Stimulated activated CD4-positive, alpha-beta T cell treated with anti-CD3 and anti-CD28 coated beads, Interleukin-15, amount 100 ng/mL, for 48 hours (primary cell): ENCODE measurements around the gene LRRC4C.

Experiments
- DNase-seq, 2 donors: peaks; one replicate each; pipeline ENCODE4 v3.0.0-alpha.2; 2020; ENCODE audit warnings: low read depth in 2 of 2

The LRRC4C gene

GRCh38 chr11:41459465-41460401 is at the start of gene LRRC4C:
Gene LRRC4C, minus strand, starts transcription at chr11:41459652.
- no peak for DNase-seq

DNA sequence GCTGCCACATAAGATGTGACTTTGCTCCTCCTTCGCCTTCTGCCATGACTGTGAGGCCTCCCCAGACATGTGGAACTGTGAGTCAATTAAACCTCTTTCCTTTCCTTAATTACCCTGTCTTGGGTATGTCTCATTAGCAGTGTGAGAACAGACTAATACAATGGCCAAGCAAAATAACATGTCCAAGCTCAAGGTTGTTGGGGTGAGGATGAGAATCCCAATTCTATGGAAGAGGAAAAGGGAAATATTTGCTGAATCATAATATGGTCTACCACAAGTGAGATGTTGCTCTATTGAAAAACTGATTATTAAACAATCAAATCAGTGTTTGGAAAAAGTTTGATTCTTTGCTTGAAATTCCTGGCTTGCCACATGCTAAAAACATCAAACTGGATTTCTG is 48.7 kb upstream of the LRRC4C start:
- DNase-seq = no peak

- DNase-seq = no peak
Observed at GRCh38 chr11:41499429-41499828, 40.0 kb upstream of the LRRC4C start.

DNA sequence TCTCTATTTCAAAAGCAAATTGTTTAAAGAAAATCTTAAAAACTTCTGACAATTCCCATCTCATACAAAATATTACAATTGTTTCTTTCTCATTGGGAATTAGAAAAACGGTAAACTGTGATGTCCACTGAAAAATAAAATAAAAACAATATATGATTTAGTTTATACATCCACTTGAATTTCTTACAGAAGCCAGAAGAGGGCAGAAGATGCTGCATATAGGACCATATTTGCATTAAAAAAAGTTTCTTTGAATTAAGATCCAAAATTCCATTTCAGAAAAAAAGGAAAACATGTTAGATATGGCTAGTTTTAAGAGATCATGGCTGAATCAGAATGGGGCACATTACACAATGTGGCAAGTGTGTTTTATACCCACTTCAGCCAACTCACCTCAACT is 39.3 kb upstream of the LRRC4C start:
- DNase-seq = no peak

DNA sequence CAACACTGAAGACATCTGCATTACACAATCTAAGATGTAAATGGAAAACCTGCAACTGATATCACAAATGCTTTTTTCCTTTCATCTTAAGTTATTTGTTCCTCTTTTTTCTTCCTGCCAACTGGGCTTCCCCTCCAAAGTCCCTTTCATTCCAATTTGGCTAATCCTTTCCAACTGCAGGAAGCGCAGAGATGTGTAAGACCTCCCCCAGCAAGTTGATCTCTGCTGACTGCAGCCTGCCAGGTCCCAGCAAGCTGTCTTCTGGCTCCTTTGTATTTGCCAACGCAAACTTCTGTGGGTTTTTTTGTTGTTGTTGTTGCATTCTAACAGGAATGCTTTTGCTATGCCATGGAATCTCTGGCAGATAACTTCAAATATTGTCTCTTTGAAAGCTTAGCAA is 38.5 kb upstream of the LRRC4C start:
- DNase-seq = no peak

- no peak for DNase-seq
Observed at GRCh38 chr11:41494716-41495115, 35.3 kb upstream of the LRRC4C start.

GRCh38 chr11:41486424-41486823 is 27.0 kb upstream of the LRRC4C start:
- no peak for DNase-seq

GRCh38 chr11:41483956-41484355 is 24.5 kb upstream of the LRRC4C start:
- DNase-seq = no peak

DNA sequence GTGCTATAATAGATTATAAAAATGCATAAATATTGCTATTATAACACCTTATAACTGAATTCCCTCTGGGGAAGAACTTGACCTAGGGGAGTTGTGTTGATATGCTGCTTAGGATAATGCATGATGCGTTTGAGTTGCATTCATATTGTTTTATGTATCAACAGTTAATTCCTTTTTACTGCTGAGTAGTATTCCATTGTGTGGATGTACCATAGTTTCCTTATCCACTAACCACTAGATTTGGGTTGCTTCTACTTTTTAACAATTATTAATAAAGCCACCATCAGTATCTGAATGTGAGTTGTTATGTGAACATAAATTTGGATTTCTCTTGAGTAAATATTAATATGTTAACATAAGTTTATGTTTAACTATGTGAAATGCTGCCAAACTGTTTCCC is 19.7 kb upstream of the LRRC4C start:
- DNase-seq = no peak

DNA sequence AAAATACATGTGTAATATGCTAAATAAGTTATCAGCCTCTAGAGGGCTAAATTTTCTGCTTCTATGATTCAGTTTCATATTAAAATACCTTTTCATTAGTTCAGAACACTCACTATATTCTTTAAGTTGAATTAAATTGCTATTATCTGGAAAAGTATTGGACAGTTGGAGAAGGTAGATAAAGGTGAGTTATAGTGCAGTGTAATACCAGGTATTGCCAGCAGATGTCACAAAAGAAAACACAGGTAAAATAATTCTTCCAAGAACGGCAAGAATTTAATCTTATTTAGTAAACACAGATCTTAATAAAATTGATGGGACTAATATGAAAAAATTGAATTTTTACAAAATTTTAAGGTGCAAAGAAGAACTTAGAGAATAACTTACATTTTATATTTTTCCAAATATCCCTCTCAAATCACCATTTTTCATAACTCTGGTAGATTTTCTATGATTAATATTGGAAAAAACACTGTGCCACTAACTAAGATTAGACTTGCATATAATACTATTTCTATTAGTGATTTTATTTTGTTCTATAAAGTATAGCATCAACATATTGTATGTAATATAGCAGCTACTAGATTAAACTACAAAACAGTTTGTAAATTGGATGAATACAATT is 1.7 kb upstream of the LRRC4C start:
- no peak for DNase-seq

DNA sequence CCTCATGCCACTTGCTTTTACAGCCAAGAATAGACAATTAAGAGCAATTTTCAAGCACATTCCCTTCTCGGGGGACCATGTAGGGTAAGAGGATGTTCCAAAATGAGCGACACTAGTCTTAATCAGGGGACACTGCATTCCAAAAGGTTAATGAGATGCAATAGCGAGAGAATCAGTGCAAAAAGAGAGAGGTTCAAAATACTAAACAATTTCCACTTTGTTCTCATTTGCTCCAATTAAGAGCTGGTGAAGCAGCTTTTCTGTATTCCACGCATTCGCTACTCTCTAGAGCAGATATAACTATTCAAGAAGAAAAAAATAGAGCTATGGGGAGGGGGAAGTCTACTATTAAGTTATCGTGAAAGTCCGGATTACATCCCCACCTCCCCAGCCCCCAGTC is 811 bp downstream of the LRRC4C start:
- no peak for DNase-seq

GRCh38 chr11:41458154-41458553 is 1.3 kb downstream of the LRRC4C start:
- DNase-seq = no peak

- DNase-seq = no peak
Observed at GRCh38 chr11:41457216-41458014, 2.0 kb downstream of the LRRC4C start.

GRCh38 chr11:41456269-41456668 is 3.2 kb downstream of the LRRC4C start:
- no peak for DNase-seq

- no peak for DNase-seq
Observed at GRCh38 chr11:41451011-41451410, 8.4 kb downstream of the LRRC4C start.

- DNase-seq = no peak
Observed at GRCh38 chr11:41449483-41450050, 9.9 kb downstream of the LRRC4C start.

- no peak for DNase-seq
Observed at GRCh38 chr11:41446566-41446965, 12.9 kb downstream of the LRRC4C start.

- DNase-seq = no peak
Observed at GRCh38 chr11:41446107-41446506, 13.3 kb downstream of the LRRC4C start.

DNA sequence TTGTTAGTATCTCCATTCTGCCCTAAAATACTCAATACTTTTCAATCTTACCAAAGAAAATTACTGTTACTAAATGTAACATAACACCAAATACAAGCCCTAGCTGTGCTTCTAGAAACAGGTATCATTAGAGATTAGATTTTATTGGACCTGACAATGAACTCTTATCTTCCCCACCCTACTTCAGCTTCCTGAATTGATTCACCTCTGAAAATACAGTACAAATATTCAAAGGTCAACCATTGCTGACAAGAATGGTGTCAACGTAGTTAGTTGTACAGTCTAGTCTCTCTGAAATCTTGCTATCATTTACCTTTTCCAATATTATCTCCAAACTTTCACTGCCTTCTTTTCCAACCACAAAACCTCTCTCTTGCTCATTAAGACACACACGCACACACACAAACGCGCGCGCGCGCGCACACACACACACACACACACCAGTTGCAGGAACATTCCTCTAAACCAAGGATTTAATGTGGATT is 22.4 kb downstream of the LRRC4C start:
- no peak for DNase-seq

- no peak for DNase-seq
Observed at GRCh38 chr11:41435531-41435930, 23.9 kb downstream of the LRRC4C start.

GRCh38 chr11:41431784-41432183 is 27.7 kb downstream of the LRRC4C start:
- no peak for DNase-seq

DNA sequence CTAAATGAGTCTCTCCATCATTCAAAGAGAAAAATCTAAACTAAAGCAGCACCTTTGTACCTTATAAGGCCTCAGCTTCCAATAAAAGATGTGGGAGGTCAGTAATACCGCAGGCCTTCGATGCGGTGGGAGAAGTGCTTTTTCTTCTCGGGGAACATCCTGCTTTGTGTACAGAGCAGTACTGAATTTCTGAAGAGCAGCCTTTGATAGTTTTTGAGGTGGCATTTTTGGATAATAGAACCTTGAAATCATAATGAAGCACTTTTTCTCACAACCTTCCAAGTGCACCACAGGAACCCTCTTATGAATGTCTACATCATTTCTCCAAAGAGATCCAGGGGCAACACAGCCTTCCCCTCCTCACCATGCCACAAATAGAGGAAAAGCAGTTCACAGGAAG is 39.6 kb downstream of the LRRC4C start:
- no peak for DNase-seq
